HG03354 (cell line): ENCODE data around the gene RASAL1.
A peak's percentile ranks its signal among the peaks of the same experiment; 100 is the strongest.

Experiments used
- ATAC-seq: cut with Tn5 transposase; IDR thresholded peaks from one replicate; pipeline ENCODE4 v1.9.1; 2021; ENCODE audit warnings: mild to moderate bottlenecking; ENCODE audit not compliant: unreplicated experiment, poor library complexity, severe bottlenecking

The RASAL1 gene

GRCh38 chr12:113086249-113087164, 49.1 kb downstream of the RASAL1 start:
- ATAC-seq: no peak

- no peak for ATAC-seq
These were observed 51.6 kb downstream of the RASAL1 start for GRCh38 chr12:113083863-113084435.

GRCh38 chr12:113082486-113083148, 52.9 kb downstream of the RASAL1 start:
- ATAC-seq: peak; percentile 83

- no peak for ATAC-seq
These were observed 53.7 kb downstream of the RASAL1 start for GRCh38 chr12:113081873-113082272.

GRCh38 chr12:113077859-113078255, 57.7 kb downstream of the RASAL1 start:
- ATAC-seq: no peak

- ATAC-seq: no peak
These were observed 58.3 kb downstream of the RASAL1 start for GRCh38 chr12:113077057-113077858.

- peak; percentile 94 for ATAC-seq
These were observed 60.4 kb downstream of the RASAL1 start for GRCh38 chr12:113075137-113075683.

GRCh38 chr12:113073586-113073985, 62.0 kb downstream of the RASAL1 start:
- no peak for ATAC-seq

- no peak for ATAC-seq
These were observed 63.4 kb downstream of the RASAL1 start for GRCh38 chr12:113072136-113072535.

- no peak for ATAC-seq
These were observed 64.1 kb downstream of the RASAL1 start for GRCh38 chr12:113071135-113072112.

- no peak for ATAC-seq
These were observed 65.2 kb downstream of the RASAL1 start for GRCh38 chr12:113070117-113070906.

- no peak for ATAC-seq
These were observed 65.8 kb downstream of the RASAL1 start for GRCh38 chr12:113069751-113070116.

GRCh38 chr12:113069149-113069548, 66.4 kb downstream of the RASAL1 start:
- ATAC-seq: no peak

- ATAC-seq: no peak
These were observed 67.3 kb downstream of the RASAL1 start for GRCh38 chr12:113067987-113068935.

GRCh38 chr12:113066813-113067400, 68.7 kb downstream of the RASAL1 start:
- ATAC-seq: no peak
